ENCODE results near the gene HOXC6. TPM values are rescaled to one million over a fixed set of nuclear protein-coding genes. Genes with fewer than 3 reads are reported as not detected.

Gene HOXC6
- total RNA-seq, 1 donor from 2014 or later, result not detected

DNA sequence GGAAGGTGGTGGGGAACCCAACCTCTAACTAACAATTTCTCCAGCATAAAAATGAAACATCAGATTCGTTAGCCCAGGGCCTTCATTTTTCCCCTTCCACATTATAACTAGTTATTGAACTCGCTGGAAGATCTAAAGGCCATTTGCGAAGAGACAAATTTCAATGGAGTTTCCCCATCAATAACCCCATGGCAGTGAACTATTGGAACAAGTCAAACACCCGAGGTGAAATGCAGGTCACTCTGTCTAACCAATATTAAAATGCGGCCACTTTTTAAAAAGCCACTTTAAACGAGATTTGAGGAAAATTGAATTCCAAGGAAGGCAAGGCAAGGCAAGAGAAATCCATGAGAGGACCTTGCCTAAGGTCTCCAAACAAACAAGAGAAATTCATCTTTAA, 20.9 kb downstream of the HOXC6 start:
- H3K27me3 Mint-ChIP-seq (ENCODE audit: unreplicated experiment), result peaks cover 98% of the 10 kb centered on the region
- no peaks in the 10 kb centered on the region for H3K36me3 Mint-ChIP-seq (ENCODE audit: unreplicated experiment)
- TF ChIP-seq CTCF (IDR thresholded peaks at IDR 0.05), result no peak
- no peaks in the 10 kb centered on the region for H3K9me3 Mint-ChIP-seq (ENCODE audit: unreplicated experiment)
- H3K4me3 Mint-ChIP-seq (ENCODE audit: unreplicated experiment), result no peak overlapping the region
- H3K4me1 Mint-ChIP-seq (ENCODE audit: unreplicated experiment), result no peaks in the 10 kb centered on the region
- no peak for DNase-seq (ENCODE audit: extremely low spot score, unreplicated experiment)
- H3K27ac Mint-ChIP-seq (ENCODE audit: unreplicated experiment), result no peak overlapping the region

DNA sequence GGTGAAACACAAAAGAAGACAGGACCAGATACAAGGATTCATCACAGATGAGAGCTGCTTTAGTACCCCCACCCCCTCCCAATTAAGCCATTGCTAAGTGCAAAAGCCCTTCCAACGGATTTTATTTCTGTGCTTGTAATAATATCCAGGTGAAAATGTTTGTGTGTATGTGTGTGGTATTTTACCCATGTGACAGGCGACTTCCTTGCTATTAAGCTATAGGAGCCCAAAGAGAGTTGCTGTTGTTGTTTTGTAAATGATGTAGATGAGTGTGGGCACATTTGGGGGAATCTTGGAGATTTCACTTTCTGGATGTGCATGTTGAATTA, 22.2 kb downstream of the HOXC6 start:
- Mint-ChIP-seq H3K27me3 (ENCODE audit: unreplicated experiment) (peaks cover 95% of the 10 kb centered on the region), H3K4me1 (ENCODE audit: unreplicated experiment) (no peaks in the 10 kb centered on the region), H3K27ac (ENCODE audit: unreplicated experiment) (no peak overlapping the region), H3K4me3 (ENCODE audit: unreplicated experiment) (no peak overlapping the region), H3K9me3 (ENCODE audit: unreplicated experiment) (no peaks in the 10 kb centered on the region), H3K36me3 (ENCODE audit: unreplicated experiment) (no peaks in the 10 kb centered on the region)
- no peak for DNase-seq (ENCODE audit: extremely low spot score, unreplicated experiment)
- no peak for TF ChIP-seq CTCF (IDR thresholded peaks at IDR 0.05)

DNA sequence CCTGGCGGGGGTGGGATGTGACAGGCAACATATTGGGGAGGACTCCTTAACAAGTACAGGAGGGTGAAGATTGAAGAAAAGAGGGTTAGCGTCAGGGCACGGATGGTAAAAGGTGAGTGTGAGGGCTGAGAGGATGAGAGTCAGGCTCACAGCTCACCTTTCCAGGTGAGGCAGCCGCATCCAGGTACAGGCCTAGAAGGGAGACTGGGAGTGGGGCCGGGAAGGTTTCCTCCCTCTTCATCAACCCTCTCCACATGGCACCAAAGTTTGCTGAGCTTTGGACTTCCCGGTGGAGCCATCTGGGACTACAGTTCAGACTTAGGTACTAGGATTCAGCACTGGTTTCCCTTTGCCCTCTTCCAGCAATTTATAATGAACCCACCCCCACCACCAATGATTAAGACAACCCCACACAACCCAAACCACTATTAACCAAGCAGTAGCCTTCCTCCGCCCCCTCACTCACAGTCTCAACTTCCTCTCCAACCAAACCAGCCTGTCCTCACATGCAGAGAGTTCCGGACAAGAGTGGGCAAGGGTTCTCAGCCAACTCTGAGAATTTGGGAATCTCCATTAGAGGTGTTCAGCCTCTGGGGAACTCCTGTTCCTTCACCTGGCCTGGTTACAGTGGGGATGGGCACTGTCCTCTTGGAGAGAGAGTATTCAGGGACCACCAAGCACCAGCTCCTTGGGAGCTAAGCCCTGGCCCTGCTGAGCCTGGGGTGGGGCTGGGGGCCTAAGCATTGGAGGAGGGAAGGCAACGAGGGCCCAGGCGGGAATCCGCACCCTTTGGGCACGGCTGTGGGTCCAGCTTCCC, 23.0 kb downstream of the HOXC6 start:
- Mint-ChIP-seq H3K9me3 (ENCODE audit: unreplicated experiment) (no peaks in the 10 kb centered on the region), H3K36me3 (ENCODE audit: unreplicated experiment) (no peaks in the 10 kb centered on the region), H3K27me3 (ENCODE audit: unreplicated experiment) (peaks cover 95% of the 10 kb centered on the region), H3K4me3 (ENCODE audit: unreplicated experiment) (no peak overlapping the region), H3K4me1 (ENCODE audit: unreplicated experiment) (no peaks in the 10 kb centered on the region), H3K27ac (ENCODE audit: unreplicated experiment) (no peak overlapping the region)
- DNase-seq (ENCODE audit: extremely low spot score, unreplicated experiment), result no peak
- TF ChIP-seq CTCF (IDR thresholded peaks at IDR 0.05), result no peak

DNA sequence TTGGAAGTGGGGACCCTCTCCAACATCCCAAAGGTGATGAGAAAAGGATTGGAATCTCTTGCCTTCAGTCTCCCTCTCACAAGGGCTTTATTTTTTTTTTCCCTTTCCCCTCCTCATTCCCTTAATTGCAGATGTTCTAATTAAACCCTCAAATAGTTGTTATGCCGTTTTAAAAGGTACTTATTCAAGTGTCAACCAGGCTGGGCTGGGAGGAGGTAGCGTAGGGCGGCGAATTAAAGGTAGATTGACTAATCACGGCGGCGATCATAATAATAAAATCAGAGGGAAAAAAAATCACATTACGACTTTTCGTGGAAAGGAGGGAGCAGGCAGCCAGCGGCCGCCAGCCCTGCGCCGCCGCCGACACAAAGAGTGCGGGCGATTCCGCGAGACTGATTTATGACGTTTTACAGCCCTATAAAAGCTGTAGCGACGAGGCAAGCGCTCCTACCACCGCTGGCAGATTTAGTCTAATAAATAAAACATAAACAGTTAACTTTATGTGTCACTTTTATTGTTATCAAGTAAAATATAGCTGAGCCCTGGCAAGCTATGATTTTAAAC, 23.7 kb downstream of the HOXC6 start:
- Mint-ChIP-seq H3K4me1 (ENCODE audit: unreplicated experiment) (no peaks in the 10 kb centered on the region), H3K27ac (ENCODE audit: unreplicated experiment) (no peak overlapping the region), H3K9me3 (ENCODE audit: unreplicated experiment) (no peaks in the 10 kb centered on the region), H3K4me3 (ENCODE audit: unreplicated experiment) (no peak overlapping the region), H3K36me3 (ENCODE audit: unreplicated experiment) (no peaks in the 10 kb centered on the region), H3K27me3 (ENCODE audit: unreplicated experiment) (peaks cover 94% of the 10 kb centered on the region)
- DNase-seq (ENCODE audit: extremely low spot score, unreplicated experiment), result no peak
- no peak for TF ChIP-seq CTCF (IDR thresholded peaks at IDR 0.05)

GRCh38 chr12:54052438-54053002, 24.3 kb downstream of the HOXC6 start:
- peaks cover 95% of the 10 kb centered on the region for H3K27me3 Mint-ChIP-seq (ENCODE audit: unreplicated experiment)
- H3K4me3 Mint-ChIP-seq (ENCODE audit: unreplicated experiment), result no peak overlapping the region
- DNase-seq (ENCODE audit: extremely low spot score, unreplicated experiment), result no peak

More at GRCh38 chr12:54052438-54053002, 24.3 kb downstream of the HOXC6 start:
- Mint-ChIP-seq H3K4me1 (ENCODE audit: unreplicated experiment) (no peaks in the 10 kb centered on the region), H3K36me3 (ENCODE audit: unreplicated experiment) (no peaks in the 10 kb centered on the region), H3K9me3 (ENCODE audit: unreplicated experiment) (no peaks in the 10 kb centered on the region), H3K27ac (ENCODE audit: unreplicated experiment) (no peak overlapping the region)
- TF ChIP-seq CTCF (IDR thresholded peaks at IDR 0.05), result no peak

Data from osteocyte (in vitro differentiated cells).